HL-60 (cell line): ENCODE measurements around the gene ZBED4.

Experiments
- DNase-seq, 2 experiments: peaks; one replicate each; pipeline ENCODE4 v3.0.0-alpha.2; 2010 to 2020; ENCODE audit warnings: low read depth in 1 of 2, low spot score in 1 of 2
- H3K27ac ChIP-seq: fragments of 250-450 bp; sonication (Bioruptor Pico); replicated peaks from 2 replicates; pipeline ENCODE4 v1.5.1; 2020; ENCODE audit warnings: mild to moderate bottlenecking, moderate library complexity
- H3K27me3 ChIP-seq: fragments of 250-450 bp; sonication (Bioruptor Pico); 2 replicates; pipeline ENCODE4 v1.5.1; 2021; ENCODE audit warnings: mild to moderate bottlenecking, moderate library complexity; ENCODE audit not compliant: insufficient read depth, poor library complexity, severe bottlenecking
- H3K4me3 ChIP-seq: replicated peaks from 2 replicates; pipeline ENCODE4 v1.5.1; 2011; ENCODE audit warnings: mild to moderate bottlenecking, control low read depth, low read length; ENCODE audit not compliant: insufficient read depth
- CTCF ChIP-seq: IDR thresholded peaks from one replicate; pipeline ENCODE4 v1.5.1; 2011; ENCODE audit warnings: low read length, control low read depth, inconsistent platforms; ENCODE audit not compliant: insufficient read depth
- GABPA ChIP-seq: IDR thresholded peaks from 2 replicates; pipeline ENCODE4 v1.6.1; 2012; ENCODE audit warnings: low read depth
- POLR2AphosphoS5 ChIP-seq: IDR thresholded peaks from 2 replicates; pipeline ENCODE4 v1.6.1; 2012; ENCODE audit warnings: low read depth
- REST ChIP-seq: IDR thresholded peaks from 2 replicates; pipeline ENCODE4 v1.6.1; 2012; ENCODE audit warnings: low read depth; ENCODE audit not compliant: insufficient replicate concordance
- SPI1 ChIP-seq: IDR thresholded peaks from 2 replicates; pipeline ENCODE4 v1.6.1; 2012; ENCODE audit warnings: low read depth, mild to moderate bottlenecking, borderline replicate concordance

ZBED4 gene

GRCh38 chr22:49825944-49826602 is 27.6 kb upstream of the ZBED4 start:
- peak in 1 of 2 experiments; percentile 38 for DNase-seq
- H3K27ac ChIP-seq: peak overlapping the region; percentile 80
- peak overlapping the region; percentile 79 for H3K4me3 ChIP-seq
- no peaks in the 10 kb centered on the region for H3K27me3 ChIP-seq
- TF ChIP-seq GABPA (no peak), CTCF (no peak), SPI1 (no peak), REST (peak; percentile 23), POLR2AphosphoS5 (no peak)

- DNase-seq: no peak
- Histone ChIP-seq H3K4me3 (peak overlapping the region; percentile 79), H3K27ac (peak overlapping the region; percentile 80), H3K27me3 (no peaks in the 10 kb centered on the region)
- TF ChIP-seq REST: no peak
- TF ChIP-seq SPI1: no peak
- TF ChIP-seq GABPA: no peak
- TF ChIP-seq POLR2AphosphoS5: no peak
- TF ChIP-seq CTCF: no peak
Measured at GRCh38 chr22:49826603-49827270, 26.9 kb upstream of the ZBED4 start.

GRCh38 chr22:49827271-49827852 is 26.3 kb upstream of the ZBED4 start:
- Histone ChIP-seq H3K4me3 (peak overlapping the region; percentile 79), H3K27me3 (no peaks in the 10 kb centered on the region), H3K27ac (no peak overlapping the region)
- TF ChIP-seq SPI1: no peak
- TF ChIP-seq GABPA: no peak
- TF ChIP-seq CTCF: no peak
- no peak for TF ChIP-seq REST
- no peak for TF ChIP-seq POLR2AphosphoS5
- no peak for DNase-seq
